ENCODE measurements around the gene LILRA2.
"Not testable (repeated sequence)": the region's sequence is repeated elsewhere in the genome, so short reads cannot be mapped to it uniquely, and the experiment has no call there.

LILRA2 gene

DNA sequence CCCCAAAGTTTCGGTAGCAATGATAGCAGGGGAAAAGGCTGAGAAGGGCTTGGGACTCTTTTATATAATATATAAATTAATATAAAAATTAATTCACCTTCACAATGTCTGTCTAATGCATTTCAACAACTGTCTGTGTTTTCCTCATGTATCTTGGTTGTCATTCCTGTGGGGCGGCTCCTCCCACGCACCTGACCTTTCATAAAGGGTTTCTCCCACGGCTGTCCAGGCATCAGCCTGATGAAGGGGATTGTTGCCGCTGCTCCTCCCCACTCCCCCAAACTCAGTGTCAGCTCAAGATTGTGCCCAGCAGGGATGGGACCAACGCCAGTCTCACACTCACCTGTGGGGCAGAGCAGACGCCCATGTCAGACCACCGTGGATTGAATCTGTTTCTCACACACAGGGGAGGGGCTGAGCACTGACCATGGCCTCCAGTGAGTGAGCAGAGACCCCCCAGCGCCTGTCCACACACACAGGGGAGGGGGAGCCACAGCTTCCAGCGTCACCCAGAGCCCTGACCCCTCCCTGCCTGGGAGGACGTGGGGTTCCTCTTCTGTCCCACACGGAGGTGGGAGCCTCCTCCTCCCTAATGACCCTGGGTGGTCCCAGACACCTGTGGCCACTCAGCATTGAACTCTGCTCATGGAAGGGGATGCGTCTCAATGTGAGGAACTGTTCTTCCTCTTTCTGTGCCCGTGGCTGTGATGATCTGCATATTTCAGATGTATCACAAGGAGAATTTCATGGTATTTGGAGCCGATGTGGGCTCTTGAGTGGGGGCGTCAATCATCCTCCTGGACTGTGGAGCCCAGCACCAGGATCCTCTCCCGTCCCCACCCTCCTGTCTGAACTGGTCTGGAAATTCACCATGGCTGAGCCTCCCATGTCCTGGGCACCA, 1.6 kb upstream of the LILRA2 start:
- not testable (repeated sequence) for FAIRE-seq

DNA sequence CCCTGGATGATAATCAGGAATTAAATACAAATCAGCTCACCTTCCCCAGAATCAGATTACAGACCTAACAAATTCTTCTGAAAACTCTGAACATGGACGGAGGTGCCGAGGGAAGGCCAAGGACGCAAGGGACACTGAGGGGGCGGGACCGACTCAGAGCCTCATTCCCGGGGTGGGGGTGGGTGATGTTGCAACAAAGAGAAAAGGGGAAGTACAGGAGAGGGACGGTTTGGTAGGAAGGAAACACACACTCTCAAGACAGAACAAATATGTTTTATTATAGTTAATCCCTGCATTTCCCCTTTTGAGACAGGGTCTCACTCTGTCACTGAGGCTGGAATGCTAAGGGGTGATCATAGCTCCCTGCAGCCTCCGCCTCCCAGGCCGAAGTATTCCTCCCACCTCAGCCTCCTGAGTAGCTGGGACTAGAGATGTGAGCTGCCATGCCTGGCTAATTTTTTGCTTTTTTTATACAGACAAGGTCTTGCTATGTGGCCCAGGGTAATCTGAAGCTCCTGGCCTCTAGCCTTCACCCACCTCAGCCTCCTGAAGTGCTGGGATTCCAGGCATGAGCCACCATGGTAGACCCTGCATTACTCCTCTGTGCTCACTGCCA, 786 bp upstream of the LILRA2 start:
- no peak for FAIRE-seq

DNA sequence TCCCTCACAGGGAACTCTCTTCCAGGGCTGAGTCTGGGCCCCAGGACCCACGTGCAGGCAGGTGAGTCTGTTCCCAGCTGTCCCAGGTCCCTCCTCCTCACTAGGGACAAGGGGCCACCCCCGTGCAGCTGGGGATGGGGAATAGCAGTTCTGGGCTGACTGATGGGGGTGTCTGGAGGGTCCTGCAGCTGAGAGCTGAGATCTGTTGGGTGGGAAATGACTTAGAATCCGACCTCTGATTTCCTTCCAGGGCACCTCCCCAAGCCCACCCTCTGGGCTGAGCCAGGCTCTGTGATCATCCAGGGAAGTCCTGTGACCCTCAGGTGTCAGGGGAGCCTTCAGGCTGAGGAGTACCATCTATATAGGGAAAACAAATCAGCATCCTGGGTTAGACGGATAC, 461 bp downstream of the LILRA2 start:
- FAIRE-seq: no peak

DNA sequence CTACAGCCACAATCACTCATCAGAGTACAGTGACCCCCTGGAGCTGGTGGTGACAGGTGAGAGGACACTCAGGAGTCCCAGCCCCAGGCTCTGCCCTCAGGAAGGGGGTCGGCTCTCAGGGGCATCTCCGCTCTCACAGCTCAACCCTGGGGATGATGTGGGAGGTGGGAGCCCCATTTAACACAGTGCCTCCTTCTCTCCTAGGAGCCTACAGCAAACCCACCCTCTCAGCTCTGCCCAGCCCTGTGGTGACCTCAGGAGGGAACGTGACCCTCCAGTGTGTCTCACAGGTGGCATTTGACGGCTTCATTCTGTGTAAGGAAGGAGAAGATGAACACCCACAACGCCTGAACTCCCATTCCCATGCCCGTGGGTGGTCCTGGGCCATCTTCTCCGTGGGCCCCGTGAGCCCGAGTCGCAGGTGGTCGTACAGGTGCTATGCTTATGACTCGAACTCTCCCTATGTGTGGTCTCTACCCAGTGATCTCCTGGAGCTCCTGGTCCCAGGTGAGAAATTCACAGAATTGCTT, 1.0 kb downstream of the LILRA2 start:
- FAIRE-seq: no peak

DNA sequence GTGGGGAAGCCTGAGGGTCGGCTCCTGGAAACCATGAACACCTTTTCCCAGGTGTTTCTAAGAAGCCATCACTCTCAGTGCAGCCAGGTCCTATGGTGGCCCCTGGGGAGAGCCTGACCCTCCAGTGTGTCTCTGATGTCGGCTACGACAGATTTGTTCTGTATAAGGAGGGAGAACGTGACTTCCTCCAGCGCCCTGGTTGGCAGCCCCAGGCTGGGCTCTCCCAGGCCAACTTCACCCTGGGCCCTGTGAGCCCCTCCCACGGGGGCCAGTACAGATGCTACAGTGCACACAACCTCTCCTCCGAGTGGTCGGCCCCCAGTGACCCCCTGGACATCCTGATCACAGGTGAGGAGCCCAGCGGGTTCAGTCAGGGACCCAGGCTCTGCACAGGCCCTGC, 1.6 kb downstream of the LILRA2 start:
- FAIRE-seq: not testable (repeated sequence)

DNA sequence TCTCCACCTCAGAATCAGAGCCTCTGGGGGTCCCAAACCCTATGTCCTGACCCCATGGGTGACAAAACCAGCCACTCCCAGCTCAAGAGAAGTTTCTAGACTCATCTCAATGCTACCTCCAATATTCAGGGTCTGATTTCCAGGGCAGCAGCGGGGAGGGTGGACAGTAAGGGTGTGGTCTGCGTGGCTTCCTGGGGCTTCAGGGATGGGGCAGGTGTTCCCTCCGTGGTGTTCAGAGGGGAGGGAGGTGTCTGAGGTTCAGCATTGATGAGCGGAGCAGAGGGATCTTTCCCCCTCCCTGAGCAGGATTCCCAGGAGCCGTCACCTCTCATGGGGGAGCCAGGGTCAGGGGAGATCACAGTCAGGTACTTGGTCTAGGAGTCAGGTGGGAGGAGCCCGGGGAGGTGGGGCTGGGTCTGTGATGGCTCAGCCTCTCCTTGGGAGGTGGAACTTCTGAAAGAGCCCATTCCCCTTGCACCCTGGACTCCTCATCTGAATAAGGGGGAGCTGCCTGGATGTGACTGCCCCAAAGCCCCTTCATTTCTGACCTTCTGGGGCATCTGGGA, 2.9 kb downstream of the LILRA2 start:
- FAIRE-seq: no peak

DNA sequence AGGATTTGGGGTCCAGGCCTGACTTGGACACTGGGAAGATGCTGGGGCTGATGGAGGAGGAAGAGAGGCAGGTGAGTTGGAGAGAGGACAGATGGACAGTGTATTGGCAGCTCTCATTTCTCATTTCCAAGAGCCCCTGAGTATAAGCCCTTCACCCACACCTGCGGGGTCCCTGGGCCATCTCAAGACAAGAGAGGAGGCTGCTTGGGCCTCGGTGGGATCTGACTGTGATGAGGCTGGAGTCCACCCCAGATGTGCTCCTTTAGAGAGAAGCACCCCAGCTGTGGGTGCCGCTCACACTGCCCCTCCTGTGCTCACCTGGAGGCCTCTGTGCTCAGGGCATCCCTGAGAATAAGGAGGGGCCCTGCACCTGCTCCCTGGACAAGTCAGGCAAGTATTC, 3.7 kb downstream of the LILRA2 start:
- no peak for FAIRE-seq

DNA sequence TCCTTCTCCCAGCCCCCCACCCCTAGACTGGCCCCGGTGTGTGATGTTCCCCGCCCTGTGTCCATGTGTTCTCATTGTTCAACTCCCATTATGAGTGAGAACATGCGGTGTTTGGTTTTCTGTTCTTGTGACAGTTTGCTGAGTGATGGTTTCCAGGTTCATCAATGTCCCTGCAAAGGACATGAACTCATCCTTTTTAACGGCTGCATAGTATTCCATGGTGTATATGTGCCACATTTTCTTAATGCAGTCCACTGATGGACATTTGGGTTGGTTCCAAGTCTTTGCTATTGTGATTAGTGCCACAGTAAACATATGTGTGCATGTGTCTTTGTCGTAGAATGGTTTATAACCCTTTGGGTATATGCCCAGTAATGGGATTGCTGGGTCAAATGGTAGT, 4.7 kb downstream of the LILRA2 start:
- FAIRE-seq: not testable (repeated sequence)

DNA sequence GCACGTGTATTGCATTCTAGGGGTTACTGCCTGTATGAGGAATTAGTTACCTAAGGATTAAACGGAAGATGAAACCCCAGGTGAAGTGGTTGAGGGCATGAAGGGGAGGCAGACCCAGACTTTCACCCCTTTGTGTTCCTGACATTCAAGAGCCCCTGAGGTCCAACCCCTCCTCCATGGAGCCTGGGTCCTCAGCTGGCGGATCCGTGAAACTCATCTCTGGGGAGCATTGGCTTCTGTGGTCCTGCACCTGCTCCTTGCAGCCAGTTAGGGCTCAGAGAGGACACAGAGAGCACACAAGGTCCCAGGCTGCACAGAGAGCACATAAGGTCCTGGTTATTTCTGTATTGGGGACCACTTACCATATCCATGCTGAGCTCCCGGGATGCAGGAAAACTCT, 12.8 kb downstream of the LILRA2 start:
- no peak for FAIRE-seq

DNA sequence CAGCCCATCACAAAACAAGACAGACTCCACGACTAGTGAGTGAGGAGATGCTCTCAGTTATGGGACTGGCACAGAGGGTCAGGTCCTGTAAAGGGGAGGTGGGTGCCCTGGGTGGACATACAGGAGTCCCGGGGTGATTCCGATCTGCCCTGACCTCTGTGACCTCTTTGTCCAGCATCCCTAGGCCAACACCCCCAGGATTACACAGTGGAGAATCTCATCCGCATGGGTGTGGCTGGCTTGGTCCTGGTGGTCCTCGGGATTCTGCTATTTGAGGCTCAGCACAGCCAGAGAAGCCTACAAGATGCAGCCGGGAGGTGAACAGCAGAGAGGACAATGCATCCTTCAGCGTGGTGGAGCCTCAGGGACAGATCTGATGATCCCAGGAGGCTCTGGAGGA, 13.4 kb downstream of the LILRA2 start:
- no peak for FAIRE-seq

DNA sequence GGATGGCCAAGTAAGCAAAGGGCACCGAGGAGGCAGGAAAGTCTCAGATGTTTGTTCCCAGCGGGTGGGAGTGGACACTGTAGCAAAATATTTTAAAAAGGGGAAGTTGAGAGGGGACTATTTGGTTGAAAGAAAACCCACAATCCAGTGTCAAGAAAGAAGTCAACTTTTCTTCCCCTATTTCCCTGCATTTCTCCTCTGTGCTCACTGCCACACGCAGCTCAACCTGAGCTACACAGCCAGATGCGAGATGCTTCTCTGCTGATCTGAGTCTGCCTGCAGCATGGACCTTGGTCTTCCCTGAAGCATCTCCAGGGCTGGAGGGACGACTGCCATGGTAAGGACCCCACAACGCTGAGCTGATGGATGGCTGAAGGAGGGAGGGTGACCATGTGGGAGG, 19.9 kb downstream of the LILRA2 start, which contains the start of gene LILRA1:
LILRA1 (plus strand) TSS at position 188 of the 400 bp plus-strand sequence. CDS start 613 bp downstream, outside the sequence.
- FAIRE-seq: not testable (repeated sequence)

DNA sequence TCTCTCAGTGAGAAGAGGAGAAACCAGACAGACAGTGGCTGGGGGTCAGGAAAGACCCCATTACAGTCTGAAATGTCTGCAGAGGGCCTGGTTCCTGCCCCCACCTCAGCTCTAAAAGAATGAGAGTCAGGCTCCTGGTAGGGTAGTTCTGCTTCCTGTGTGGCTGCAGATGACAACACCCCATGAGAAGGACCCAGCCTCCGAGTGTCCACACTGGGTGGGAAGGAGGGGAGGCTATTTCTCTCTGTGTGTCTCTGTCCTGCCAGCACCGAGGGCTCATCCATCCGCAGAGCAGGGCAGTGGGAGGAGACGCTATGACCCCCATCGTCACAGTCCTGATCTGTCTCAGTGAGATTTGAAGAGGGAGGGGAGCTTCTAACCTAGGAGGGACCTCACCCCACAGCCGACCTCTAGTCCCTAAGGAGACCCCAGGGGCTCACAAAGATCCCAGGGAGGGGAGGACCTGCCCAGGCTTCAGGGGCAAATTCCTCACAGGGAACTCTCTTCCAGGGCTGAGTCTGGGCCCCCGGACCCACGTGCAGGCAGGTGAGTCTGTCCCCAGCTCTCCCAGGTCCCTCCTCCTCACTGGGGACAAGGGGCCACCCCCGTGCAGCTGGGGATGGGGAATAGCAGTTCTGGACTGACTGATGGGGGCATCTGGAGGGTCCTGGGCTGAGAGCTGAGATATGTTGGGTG, 20.5 kb downstream of the LILRA2 start:
- not testable (repeated sequence) for FAIRE-seq

DNA sequence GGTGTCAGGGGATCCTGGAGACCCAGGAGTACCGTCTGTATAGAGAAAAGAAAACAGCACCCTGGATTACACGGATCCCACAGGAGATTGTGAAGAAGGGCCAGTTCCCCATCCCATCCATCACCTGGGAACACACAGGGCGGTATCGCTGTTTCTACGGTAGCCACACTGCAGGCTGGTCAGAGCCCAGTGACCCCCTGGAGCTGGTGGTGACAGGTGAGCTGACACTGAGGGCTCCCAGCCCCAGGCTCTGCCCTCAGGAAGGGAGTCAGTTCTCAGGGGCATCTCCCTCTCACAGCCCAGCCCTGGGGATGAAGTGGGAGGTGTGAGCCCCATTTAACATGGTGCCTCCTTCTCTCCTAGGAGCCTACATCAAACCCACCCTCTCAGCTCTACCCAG, 21.1 kb downstream of the LILRA2 start:
- no peak for FAIRE-seq

DNA sequence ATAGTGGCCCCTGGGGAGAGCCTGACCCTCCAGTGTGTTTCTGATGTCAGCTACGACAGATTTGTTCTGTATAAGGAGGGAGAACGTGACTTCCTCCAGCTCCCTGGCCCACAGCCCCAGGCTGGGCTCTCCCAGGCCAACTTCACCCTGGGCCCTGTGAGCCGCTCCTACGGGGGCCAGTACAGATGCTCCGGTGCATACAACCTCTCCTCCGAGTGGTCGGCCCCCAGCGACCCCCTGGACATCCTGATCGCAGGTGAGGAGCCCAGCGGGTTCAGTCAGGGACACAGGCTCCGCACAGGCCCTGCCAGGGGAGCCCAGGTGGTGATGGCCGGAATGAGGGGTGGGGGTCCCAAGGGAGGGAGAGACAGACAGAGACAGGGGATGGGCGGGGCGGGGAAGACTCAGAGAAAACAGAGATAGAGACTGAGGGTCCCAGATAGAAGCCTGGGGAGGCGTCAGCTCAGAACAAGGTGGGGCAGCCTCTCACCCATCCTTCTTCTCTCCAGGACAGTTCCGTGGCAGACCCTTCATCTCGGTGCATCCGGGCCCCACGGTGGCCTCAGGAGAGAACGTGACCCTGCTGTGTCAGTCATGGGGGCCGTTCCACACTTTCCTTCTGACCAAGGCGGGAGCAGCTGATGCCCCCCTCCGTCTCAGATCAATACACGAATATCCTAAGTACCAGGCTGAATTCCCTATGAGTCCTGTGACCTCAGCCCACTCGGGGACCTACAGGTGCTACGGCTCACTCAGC, 22.3 kb downstream of the LILRA2 start:
- not testable (repeated sequence) for FAIRE-seq

DNA sequence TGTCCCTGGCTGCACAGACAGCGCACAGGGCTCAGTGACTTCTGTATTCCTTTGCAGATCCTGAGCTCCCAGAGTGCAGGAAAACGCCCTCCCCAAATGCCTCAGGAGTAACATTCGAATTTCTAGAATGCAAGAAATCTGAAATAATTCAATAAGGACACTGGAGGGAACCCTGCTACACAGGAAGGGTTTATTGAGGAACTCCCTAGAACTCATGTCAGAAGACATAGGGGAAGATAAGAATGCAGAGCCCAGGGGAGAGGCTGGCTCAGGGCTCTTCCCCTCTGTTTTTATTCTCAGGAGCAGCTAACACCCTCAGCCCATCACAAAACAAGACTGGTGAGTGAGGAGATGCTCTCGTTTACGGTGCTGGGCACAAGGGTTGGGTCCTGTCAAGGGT, 26.6 kb downstream of the LILRA2 start:
- no peak for FAIRE-seq

DNA sequence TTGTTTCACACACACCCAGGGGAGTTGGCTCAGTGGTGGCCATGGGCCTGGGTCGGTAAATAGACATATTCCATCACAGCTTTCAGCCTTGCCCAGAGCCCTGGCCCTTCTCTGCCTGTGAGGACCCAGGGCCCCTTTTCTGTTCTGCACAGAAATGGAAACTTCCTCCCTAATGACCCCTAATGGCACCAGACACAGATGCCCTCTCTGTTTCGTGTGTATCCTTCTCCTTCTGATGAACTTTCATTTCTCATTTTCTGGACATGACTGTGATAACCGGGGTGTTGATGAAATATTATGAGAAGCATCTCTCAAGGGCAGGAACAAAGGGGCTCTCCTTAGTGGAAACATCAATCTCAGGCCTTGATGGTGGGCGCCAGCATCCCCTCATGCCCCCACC, 32.6 kb downstream of the LILRA2 start:
- FAIRE-seq: no peak

DNA sequence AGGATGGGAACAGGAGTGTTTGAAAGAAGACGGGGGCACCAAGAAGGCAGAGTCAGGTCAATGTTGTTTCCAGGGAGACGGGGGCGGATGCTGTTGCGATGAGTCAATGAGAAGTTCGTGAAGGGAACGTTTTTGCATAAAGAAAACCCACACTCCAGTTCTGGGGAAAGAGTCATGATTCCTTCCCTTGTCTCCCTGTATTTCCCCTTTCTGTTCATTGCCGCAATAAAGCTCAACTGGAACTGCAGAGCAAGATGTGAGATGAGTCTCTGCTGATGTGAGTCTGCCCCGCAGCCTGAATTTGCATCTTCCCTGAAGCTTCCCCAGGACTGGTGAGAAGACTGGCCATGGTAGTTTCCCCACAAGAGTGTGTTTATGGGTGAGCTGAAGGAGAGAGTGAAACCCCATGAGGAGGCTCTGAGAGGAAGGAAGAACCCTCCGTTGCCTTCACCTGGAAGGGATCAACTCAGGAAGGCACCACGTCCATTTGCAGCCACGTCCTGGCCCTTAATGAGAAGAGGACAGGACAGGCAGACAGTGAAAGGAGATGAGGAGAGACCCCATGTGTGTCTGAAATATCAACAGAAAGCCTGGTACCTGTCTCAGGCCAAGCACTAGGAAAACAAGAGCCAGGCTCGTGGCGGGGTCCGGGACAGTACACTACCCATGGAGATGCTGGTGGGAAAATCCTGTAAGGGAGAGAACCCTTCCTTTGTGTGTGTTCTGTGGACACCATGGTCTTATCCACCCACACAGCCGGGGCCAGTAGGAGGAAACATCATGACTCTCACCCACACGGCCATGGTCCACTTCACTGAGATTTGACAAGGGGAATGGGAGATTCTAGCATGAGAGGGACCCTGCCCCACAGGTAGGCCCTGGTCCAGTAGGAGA, 33.5 kb downstream of the LILRA2 start:
- no peak for FAIRE-seq

DNA sequence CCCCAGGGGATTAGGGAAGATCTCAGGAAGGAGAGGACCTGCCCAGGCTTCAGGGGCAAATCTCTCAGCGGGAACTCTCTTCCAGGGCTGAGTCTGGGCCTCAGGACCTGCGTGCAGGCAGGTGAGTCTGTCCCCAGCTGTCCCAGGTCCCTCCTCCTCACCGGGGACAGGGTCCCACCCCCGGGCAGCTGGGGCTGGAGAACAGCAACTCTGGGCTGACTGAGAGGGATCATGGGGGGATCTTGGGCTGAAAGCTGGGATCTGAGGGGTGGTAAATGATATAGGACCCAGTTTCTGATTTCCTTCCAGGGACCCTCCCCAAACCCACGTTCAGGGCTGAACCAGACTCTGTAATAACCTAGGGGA, 34.2 kb downstream of the LILRA2 start:
- no peak for FAIRE-seq

DNA sequence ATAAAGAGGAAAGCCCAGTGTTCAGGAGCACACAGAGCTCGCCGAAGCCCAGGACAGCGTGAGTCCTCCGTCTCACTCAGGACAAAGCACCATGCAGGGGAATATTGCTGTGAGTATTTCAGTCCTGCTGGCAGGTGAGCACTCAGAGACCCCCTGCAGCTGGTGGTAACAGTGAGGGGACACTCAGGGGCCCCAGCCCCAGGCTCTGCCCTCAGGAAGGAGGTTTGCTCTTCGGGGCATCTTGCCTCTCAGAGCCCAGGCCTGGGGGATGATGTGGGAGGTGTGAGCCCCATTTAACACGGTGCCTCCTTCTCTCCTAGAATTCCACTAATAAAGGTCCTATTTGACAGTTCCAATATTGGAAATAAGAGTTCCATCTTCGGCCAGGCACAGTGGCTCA, 34.6 kb downstream of the LILRA2 start:
- no peak for FAIRE-seq

DNA sequence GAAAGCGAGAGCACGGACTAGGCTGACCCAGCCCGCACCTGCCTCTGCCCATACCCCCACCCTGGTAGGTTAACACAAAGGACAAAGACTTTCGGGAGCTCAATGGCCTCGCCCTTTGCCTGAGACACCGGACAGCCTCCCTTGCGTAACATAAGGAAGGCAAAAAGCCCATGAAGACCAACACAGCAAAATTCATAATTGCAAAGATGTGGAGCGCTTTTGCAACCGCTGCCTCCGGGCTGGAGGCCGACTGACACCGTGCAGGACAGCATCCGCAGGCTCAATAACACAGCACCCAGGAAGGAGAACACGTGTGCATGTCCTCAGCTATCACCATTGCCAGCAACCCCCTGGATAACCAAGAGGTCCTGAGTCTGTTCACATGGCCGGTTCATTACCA, 35.2 kb downstream of the LILRA2 start:
- FAIRE-seq: no peak

DNA sequence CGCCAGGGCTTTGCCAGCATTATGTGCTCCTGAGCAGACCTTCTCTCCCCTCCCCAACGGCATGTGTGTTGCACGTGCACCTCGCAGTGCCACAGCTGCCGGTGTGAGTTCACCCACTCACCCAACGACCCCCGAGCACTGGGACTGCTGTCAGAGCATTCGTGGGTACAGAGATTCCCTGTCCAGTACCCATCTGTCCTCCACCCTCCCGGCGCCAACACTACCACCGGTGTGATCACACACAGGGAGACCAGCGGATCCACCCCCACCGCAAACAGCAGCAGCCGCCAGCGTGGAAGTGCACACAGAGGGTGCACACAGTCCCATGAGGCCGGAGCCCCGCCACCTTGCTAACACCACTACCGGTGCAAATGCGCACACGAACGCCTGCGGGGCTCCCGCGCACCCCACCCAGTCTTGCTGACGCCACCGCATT, 35.8 kb downstream of the LILRA2 start:
- FAIRE-seq: no peak

Data from A204.1 (cell line).